Neuronal stem cell (in vitro differentiated cells): Measurements from ENCODE around the gene PCCA.

ENCODE experiments used
- DNase-seq: peaks from one replicate; pipeline ENCODE4 v3.0.0-alpha.2; 2013; ENCODE audit warnings: low spot score
- H2AFZ ChIP-seq: one replicate; pipeline ENCODE4 v1.6.1; 2013; ENCODE audit warnings: mild to moderate bottlenecking, low read length, inconsistent platforms
- H2AK5ac ChIP-seq: 2 replicates; pipeline ENCODE4 v1.6.1; 2013; ENCODE audit warnings: low read depth, mild to moderate bottlenecking, inconsistent platforms, low read length, moderate library complexity, mixed read lengths
- H2BK120ac ChIP-seq: 2 replicates; pipeline ENCODE4 v1.6.1; 2013; ENCODE audit warnings: low read depth, mild to moderate bottlenecking, inconsistent platforms, low read length, moderate library complexity, mixed read lengths
- H2BK12ac ChIP-seq: one replicate; pipeline ENCODE4 v1.6.1; 2013; ENCODE audit warnings: low read length, inconsistent platforms
- H2BK15ac ChIP-seq: 2 replicates; pipeline ENCODE4 v1.6.1; 2013; ENCODE audit warnings: mild to moderate bottlenecking, low read length, inconsistent platforms, mixed read lengths
- H2BK5ac ChIP-seq: one replicate; pipeline ENCODE4 v1.6.1; 2013; ENCODE audit warnings: inconsistent platforms, mild to moderate bottlenecking, low read length, moderate library complexity
- H3K14ac ChIP-seq: one replicate; pipeline ENCODE4 v1.6.1; 2013; ENCODE audit warnings: low read length, inconsistent platforms
- H3K18ac ChIP-seq: 2 replicates; pipeline ENCODE4 v1.6.1; 2013; ENCODE audit warnings: low read length, inconsistent platforms
- H3K23ac ChIP-seq: 2 replicates; pipeline ENCODE4 v1.6.1; 2013; ENCODE audit warnings: low read depth, mild to moderate bottlenecking, mixed read lengths, low read length, inconsistent platforms; ENCODE audit not compliant: poor library complexity
- H3K27ac ChIP-seq: replicated peaks from 3 replicates; pipeline ENCODE4 v1.5.1; 2013; ENCODE audit warnings: low read length, inconsistent platforms
- H3K27me3 ChIP-seq, 3 experiments: 2 replicates each; pipeline ENCODE4 v1.6.1; 2013; ENCODE audit warnings: low read length in 3 of 3, mild to moderate bottlenecking in 2 of 3, inconsistent platforms in 1 of 3, low read depth in 1 of 3, mixed read lengths in 1 of 3, moderate library complexity in 1 of 3; ENCODE audit not compliant: control insufficient read depth in 3 of 3, insufficient read depth in 3 of 3
- H3K36me3 ChIP-seq, 2 donors: replicated peaks in 1 of 2; 2 replicates each; pipeline ENCODE4 v1.6.1; 2013; ENCODE audit warnings: low read length in 2 of 2; ENCODE audit not compliant: control insufficient read depth in 2 of 2, insufficient read depth in 2 of 2
- H3K4ac ChIP-seq: 2 replicates; pipeline ENCODE4 v1.6.1; 2013; ENCODE audit warnings: inconsistent platforms, mild to moderate bottlenecking, low read length, moderate library complexity
- H3K4me1 ChIP-seq, 2 donors: 1 replicate in 1 of 2; 2 replicates in 1 of 2; pipeline ENCODE4 v1.6.1; 2013; ENCODE audit warnings: low read length in 2 of 2, low read depth in 1 of 2; ENCODE audit not compliant: control insufficient read depth in 2 of 2, insufficient read depth in 1 of 2
- H3K4me2 ChIP-seq: one replicate; pipeline ENCODE4 v1.6.1; 2013; ENCODE audit warnings: mild to moderate bottlenecking, low read length, inconsistent platforms; ENCODE audit not compliant: insufficient read depth, poor library complexity, severe bottlenecking
- H3K4me3 ChIP-seq, 2 donors: 2 replicates each; pipeline ENCODE4 v1.5.1; 2013; ENCODE audit warnings: low read length in 2 of 2, mild to moderate bottlenecking in 2 of 2, inconsistent platforms in 1 of 2, moderate library complexity in 1 of 2
- H3K79me1 ChIP-seq: one replicate; pipeline ENCODE4 v1.6.1; 2013; ENCODE audit warnings: low read depth, mild to moderate bottlenecking, inconsistent platforms, low read length, moderate library complexity
- H3K9ac ChIP-seq: one replicate; pipeline ENCODE4 v1.6.1; 2013; ENCODE audit warnings: mild to moderate bottlenecking, low read depth, low read length, inconsistent platforms; ENCODE audit not compliant: poor library complexity
- H3K9me3 ChIP-seq, 2 donors: replicated peaks in 1 of 2; 2 replicates each; pipeline versions ENCODE3 to v1.6.1; 2013; ENCODE audit warnings: low read length in 2 of 2, mild to moderate bottlenecking in 2 of 2, inconsistent platforms in 1 of 2, low read depth in 1 of 2, mixed read lengths in 1 of 2, moderate library complexity in 1 of 2; ENCODE audit not compliant: control insufficient read depth in 2 of 2, insufficient read depth in 1 of 2
- H4K8ac ChIP-seq: one replicate; pipeline ENCODE4 v1.6.1; 2013; ENCODE audit warnings: low read depth, mild to moderate bottlenecking, inconsistent platforms, low read length, moderate library complexity
- H4K91ac ChIP-seq: one replicate; pipeline ENCODE4 v1.6.1; 2013; ENCODE audit warnings: low read length, low read depth, mild to moderate bottlenecking, inconsistent platforms; ENCODE audit not compliant: poor library complexity
- WGBS, 2 donors: extraction: QIAGEN DNeasy Blood & Tissue Kit; methylation state at CpG; one replicate each; pipeline ENCODE4 v1.1.7; 2013; ENCODE audit warnings: missing lambda C conversion rate in 2 of 2, mixed read lengths in 1 of 2; ENCODE audit not compliant: insufficient read length in 2 of 2, insufficient replicate concordance in 1 of 2; ENCODE audit errors: extremely low coverage in 2 of 2; 5-methylcytosine and 5-hydroxymethylcytosine counted together

The PCCA gene

GRCh38 chr13:100269837-100270236, 180.9 kb downstream of the PCCA start:
- no peak overlapping the region for H4K91ac ChIP-seq
- H3K9ac ChIP-seq = no peak overlapping the region
- no CpG with 5 or more reads among the region's 2 CpGs for WGBS, 2 donors
- H3K4ac ChIP-seq = no peak overlapping the region
- peak overlapping the region; percentile 41 for H3K18ac ChIP-seq
- no peak overlapping the region for H3K4me2 ChIP-seq
- H3K4me3 ChIP-seq = no peak overlapping the region
- no peak overlapping the region for H2BK15ac ChIP-seq
- H2BK12ac ChIP-seq = no peak overlapping the region
- no peaks in the 10 kb centered on the region for H3K79me1 ChIP-seq
- no peak overlapping the region for H3K27ac ChIP-seq
- no peak overlapping the region for H4K8ac ChIP-seq
- no peak overlapping the region for H2BK120ac ChIP-seq
- no peak overlapping the region for H3K14ac ChIP-seq
- DNase-seq = no peak
- H3K4me1 ChIP-seq = no peaks in the 10 kb centered on the region
- peaks cover 5 to 40% of the 10 kb centered on the region in 2 donors for H3K36me3 ChIP-seq
- H2AK5ac ChIP-seq = no peak overlapping the region
- H2BK5ac ChIP-seq = no peak overlapping the region
- no peak overlapping the region for H2AFZ ChIP-seq
- H3K23ac ChIP-seq = no peak overlapping the region
- no peaks in the 10 kb centered on the region for H3K27me3 ChIP-seq
- H3K9me3 ChIP-seq = no peaks in the 10 kb centered on the region

GRCh38 chr13:100273138-100273537, 184.2 kb downstream of the PCCA start:
- Histone ChIP-seq H2BK12ac (no peak overlapping the region), H2BK15ac (no peak overlapping the region)

GRCh38 chr13:100273552-100273951, 184.7 kb downstream of the PCCA start:
- H2BK15ac ChIP-seq = no peak overlapping the region
- peaks cover 5 to 39% of the 10 kb centered on the region in 2 donors for H3K36me3 ChIP-seq
- H3K27ac ChIP-seq = no peak overlapping the region
- H4K91ac ChIP-seq = no peak overlapping the region
- H3K4me3 ChIP-seq = no peak overlapping the region
- H2BK12ac ChIP-seq = no peak overlapping the region
- H3K14ac ChIP-seq = no peak overlapping the region
- no peak overlapping the region for H3K23ac ChIP-seq
- H3K4me2 ChIP-seq = no peak overlapping the region
- H3K27me3 ChIP-seq = peaks cover 0 to 2% (median 0%) of the 10 kb centered on the region in 3 experiments
- no peaks in the 10 kb centered on the region for H3K9me3 ChIP-seq
- peaks cover 0 to 2% of the 10 kb centered on the region in 2 donors for H3K4me1 ChIP-seq
- H3K79me1 ChIP-seq = no peaks in the 10 kb centered on the region
- no peak overlapping the region for H2BK5ac ChIP-seq
- no peak for DNase-seq
- WGBS, 2 donors = no CpG with 5 or more reads among the region's 6 CpGs
- no peak overlapping the region for H2AK5ac ChIP-seq
- no peak overlapping the region for H3K9ac ChIP-seq
- no peak overlapping the region for H2BK120ac ChIP-seq
- no peak overlapping the region for H3K4ac ChIP-seq
- H3K18ac ChIP-seq = no peak overlapping the region
- H2AFZ ChIP-seq = no peak overlapping the region
- no peak overlapping the region for H4K8ac ChIP-seq

More at GRCh38 chr13:100273138-100273537, 184.2 kb downstream of the PCCA start:
- H3K79me1 ChIP-seq = no peaks in the 10 kb centered on the region
- H2AFZ ChIP-seq = no peak overlapping the region
- H3K4me2 ChIP-seq = no peak overlapping the region
- H3K4me1 ChIP-seq = peaks cover 0 to 2% of the 10 kb centered on the region in 2 donors
- no CpG with 5 or more reads among the region's 6 CpGs for WGBS, 2 donors
- no peak overlapping the region for H3K4ac ChIP-seq
- no peak overlapping the region for H3K18ac ChIP-seq
- H3K23ac ChIP-seq = no peak overlapping the region
- H3K9me3 ChIP-seq = no peaks in the 10 kb centered on the region
- DNase-seq = no peak
- H4K91ac ChIP-seq = no peak overlapping the region
- peaks cover 5 to 42% of the 10 kb centered on the region in 2 donors for H3K36me3 ChIP-seq
- no peak overlapping the region for H3K14ac ChIP-seq
- no peak overlapping the region for H2BK120ac ChIP-seq
- no peak overlapping the region for H2BK5ac ChIP-seq
- no peak overlapping the region for H3K4me3 ChIP-seq
- no peak overlapping the region for H2AK5ac ChIP-seq
- no peak overlapping the region for H3K9ac ChIP-seq
- H4K8ac ChIP-seq = no peak overlapping the region
- no peak overlapping the region for H3K27ac ChIP-seq
- peaks cover 0 to 2% (median 0%) of the 10 kb centered on the region in 3 experiments for H3K27me3 ChIP-seq

GRCh38 chr13:100274942-100275506, 186.1 kb downstream of the PCCA start:
- no peak overlapping the region for H3K4me2 ChIP-seq
- no peak overlapping the region for H4K91ac ChIP-seq
- H3K9me3 ChIP-seq = no peaks in the 10 kb centered on the region
- H4K8ac ChIP-seq = no peak overlapping the region
- peaks cover 0 to 2% (median 0%) of the 10 kb centered on the region in 3 experiments for H3K27me3 ChIP-seq
- H3K18ac ChIP-seq = peak overlapping the region; percentile 48
- no peak overlapping the region for H2AK5ac ChIP-seq
- no peaks in the 10 kb centered on the region for H3K79me1 ChIP-seq
- no peak overlapping the region for H2BK5ac ChIP-seq
- no peak overlapping the region for H2BK120ac ChIP-seq
- H3K14ac ChIP-seq = no peak overlapping the region
- H2BK15ac ChIP-seq = no peak overlapping the region
- H3K23ac ChIP-seq = no peak overlapping the region
- H2BK12ac ChIP-seq = no peak overlapping the region
- peaks cover 0 to 2% of the 10 kb centered on the region in 2 donors for H3K4me1 ChIP-seq
- no peak overlapping the region for H2AFZ ChIP-seq
- H3K27ac ChIP-seq = no peak overlapping the region
- no peak overlapping the region for H3K9ac ChIP-seq
- no peak for DNase-seq
- H3K36me3 ChIP-seq = peaks cover 3 to 26% of the 10 kb centered on the region in 2 donors
- no CpG with 5 or more reads among the region's 12 CpGs for WGBS, 2 donors
- H3K4me3 ChIP-seq = no peak overlapping the region
- no peak overlapping the region for H3K4ac ChIP-seq
